Measurements from ENCODE around the gene RBM5. TPM values are rescaled to one million over a fixed set of nuclear protein-coding genes. Genes with fewer than 3 reads are reported as not detected.

Gene RBM5
- polyA plus RNA-seq, 1 donor (not counting 4 experiments of a cell fraction or from before 2014, with no cell fraction given) = 167 TPM

- DNase-seq (ENCODE audit: low read depth, low spot score) (no peak), FAIRE-seq (no peak)
- Histone ChIP-seq H4K20me1 (ENCODE audit: control insufficient read depth, extremely low read depth, insufficient read depth, low read length) (no peaks in the 10 kb centered on the region), H3K27ac (ENCODE audit: control insufficient read depth, insufficient read depth, low read length) (no peak overlapping the region), H3K4me3 (ENCODE audit: control insufficient read depth in 2 of 3, extremely low read depth in 1 of 3, insufficient read depth in 2 of 3, low read depth in 1 of 3, low read length in 3 of 3) (no peak overlapping the region), H3K4me1 (ENCODE audit: control insufficient read depth, extremely low read depth, insufficient read depth, low read length) (no peaks in the 10 kb centered on the region), H3K9me3 (ENCODE audit: control insufficient read depth, low read depth, low read length) (no peaks in the 10 kb centered on the region), H3K9me1 (ENCODE audit: control insufficient read depth, extremely low read depth, insufficient read depth, low read length) (no peaks in the 10 kb centered on the region), H3K27me3 (ENCODE audit: control insufficient read depth, extremely low read depth, insufficient read depth, low read length) (no peaks in the 10 kb centered on the region), H3K9ac (ENCODE audit: control insufficient read depth, extremely low read depth, insufficient read depth, low read length) (no peak overlapping the region), H3K79me2 (ENCODE audit: control insufficient read depth, insufficient read depth, low read length) (peaks cover 1% of the 10 kb centered on the region), H3K36me3 (ENCODE audit: control insufficient read depth in 2 of 2, extremely low read depth in 1 of 2, insufficient read depth in 2 of 2, low read length in 2 of 2) (peaks cover 59% of the 10 kb centered on the region in 2 experiments), H2AFZ (ENCODE audit: control insufficient read depth, low read length) (no peak overlapping the region), H3K4me2 (ENCODE audit: control insufficient read depth, extremely low read depth, insufficient read depth, low read depth, low read length) (no peak overlapping the region)
- dilution Hi-C loops (cut with MboI; ENCODE audit: extremely low pct_ligation_motif_present, low sequenced_read_pairs) = no loop called here
- TF ChIP-seq CTCF (optimal IDR thresholded peaks at IDR 0.05 in 1 of 3, IDR thresholded peaks at IDR 0.05 in 1 of 3, conservative IDR thresholded peaks at IDR 0.05 in 1 of 3; ENCODE audit: extremely low read depth in 1 of 3, insufficient read depth in 2 of 3, low read length in 3 of 3) (no peak), EZH2 (IDR thresholded peaks at IDR 0.05; ENCODE audit: low read length) (no peak)
These were observed 23.0 kb downstream of the RBM5 start for GRCh38 chr3:50111757-50112156.

- no peak overlapping the region for H3K4me3 ChIP-seq (ENCODE audit: control insufficient read depth in 2 of 3, extremely low read depth in 1 of 3, insufficient read depth in 2 of 3, low read depth in 1 of 3, low read length in 3 of 3)
- no peaks in the 10 kb centered on the region for H3K4me1 ChIP-seq (ENCODE audit: control insufficient read depth, extremely low read depth, insufficient read depth, low read length)
- no peak overlapping the region for H3K9ac ChIP-seq (ENCODE audit: control insufficient read depth, extremely low read depth, insufficient read depth, low read length)
- H3K4me2 ChIP-seq (ENCODE audit: control insufficient read depth, extremely low read depth, insufficient read depth, low read depth, low read length) = no peak overlapping the region
- FAIRE-seq (no peak), DNase-seq (ENCODE audit: low read depth, low spot score) (no peak)
- dilution Hi-C loops (cut with MboI; ENCODE audit: extremely low pct_ligation_motif_present, low sequenced_read_pairs) = no loop called here
- peaks cover 1% of the 10 kb centered on the region for H3K79me2 ChIP-seq (ENCODE audit: control insufficient read depth, insufficient read depth, low read length)
- no peaks in the 10 kb centered on the region for H4K20me1 ChIP-seq (ENCODE audit: control insufficient read depth, extremely low read depth, insufficient read depth, low read length)
- H3K27ac ChIP-seq (ENCODE audit: control insufficient read depth, insufficient read depth, low read length) = no peak overlapping the region
- H3K27me3 ChIP-seq (ENCODE audit: control insufficient read depth, extremely low read depth, insufficient read depth, low read length) = no peaks in the 10 kb centered on the region
- no peaks in the 10 kb centered on the region for H3K9me1 ChIP-seq (ENCODE audit: control insufficient read depth, extremely low read depth, insufficient read depth, low read length)
- peaks cover 52 to 58% of the 10 kb centered on the region in 2 experiments for H3K36me3 ChIP-seq (ENCODE audit: control insufficient read depth in 2 of 2, extremely low read depth in 1 of 2, insufficient read depth in 2 of 2, low read length in 2 of 2)
- no peak overlapping the region for H2AFZ ChIP-seq (ENCODE audit: control insufficient read depth, low read length)
- TF ChIP-seq CTCF (optimal IDR thresholded peaks at IDR 0.05 in 1 of 3, IDR thresholded peaks at IDR 0.05 in 1 of 3, conservative IDR thresholded peaks at IDR 0.05 in 1 of 3; ENCODE audit: extremely low read depth in 1 of 3, insufficient read depth in 2 of 3, low read length in 3 of 3) (no peak), EZH2 (IDR thresholded peaks at IDR 0.05; ENCODE audit: low read length) (no peak)
- no peaks in the 10 kb centered on the region for H3K9me3 ChIP-seq (ENCODE audit: control insufficient read depth, low read depth, low read length)
These were observed 23.7 kb downstream of the RBM5 start for GRCh38 chr3:50112462-50112861.

Measured in keratinocyte (primary cell).